Suprapubic skin (tissue), 3 donors: ENCODE data around the gene SHOX.

Source experiments
- CTCF ChIP-seq, 2 donors: fragments of 200-600 bp in 1 of 2; fragments of 450-650 bp in 1 of 2; sonication (generic) in 1 of 2; IDR thresholded peaks; one replicate each; pipeline ENCODE4 v1.5.1; 2016 to 2019; ENCODE audit warnings: antibody characterized with exemption in 2 of 2, mild to moderate bottlenecking in 1 of 2, moderate library complexity in 1 of 2
- POLR2AphosphoS5 ChIP-seq, 3 donors: sonication (generic); formaldehyde crosslinking; IDR thresholded peaks; one replicate each; pipeline ENCODE4 v1.6.1; 2017; ENCODE audit warnings: antibody characterized with exemption in 3 of 3

- TF ChIP-seq POLR2AphosphoS5 (IDR thresholded peaks at IDR 0.05) (no peak), CTCF (IDR thresholded peaks at IDR 0.05) (no peak)
These were observed 15.6 kb downstream of the SHOX start for GRCh38 chrX:646228-646495.
